OCI-LY3 (cell line): Measurements from ENCODE around the gene MOGAT2.

ENCODE experiments used
- H2AFZ ChIP-seq: fragments of 200-600, 300-600 bp; shearing (Covaris generic); 2 replicates; pipeline ENCODE4 v1.6.0; 2014; ENCODE audit warnings: antibody characterized with exemption, low read depth, low read length
- H3K27ac ChIP-seq: fragments of 200-600, 300-600 bp; sonication (generic); 2 replicates; pipeline ENCODE4 v1.5.1; 2014; ENCODE audit warnings: mild to moderate bottlenecking, low read length, moderate library complexity, mixed read lengths
- H3K27me3 ChIP-seq: fragments of 200-600, 300-600 bp; sonication (generic); 2 replicates; pipeline ENCODE4 v1.6.1; 2014; ENCODE audit warnings: low read depth, low read length, mixed read lengths
- H3K36me3 ChIP-seq: fragments of 200-600, 300-600 bp; sonication (generic); replicated peaks from 2 replicates; pipeline ENCODE3; 2014; ENCODE audit warnings: low read depth, low read length, mixed read lengths
- H3K4me1 ChIP-seq: fragments of 300-600, 200-600 bp; sonication (generic); 2 replicates; pipeline ENCODE4 v1.6.1; 2014; ENCODE audit warnings: low read length, mixed read lengths
- H3K4me2 ChIP-seq: fragments of 200-600, 300-600 bp; sonication (generic); 2 replicates; pipeline ENCODE4 v1.6.1; 2014; ENCODE audit warnings: low read length, mixed read lengths
- H3K4me3 ChIP-seq: fragments of 300-600, 200-600 bp; sonication (generic); 2 replicates; pipeline ENCODE4 v1.5.1; 2014; ENCODE audit warnings: antibody characterized with exemption, mild to moderate bottlenecking, low read length, moderate library complexity
- H3K79me2 ChIP-seq: fragments of 300-600, 200-600 bp; shearing (Covaris generic); 2 replicates; pipeline ENCODE4 v1.6.1; 2014; ENCODE audit warnings: mild to moderate bottlenecking, low read length, mixed read lengths
- H3K9ac ChIP-seq: fragments of 300-600, 200-600 bp; shearing (Covaris generic); 2 replicates; pipeline ENCODE4 v1.6.0; 2014; ENCODE audit warnings: mild to moderate bottlenecking, low read length, moderate library complexity
- H3K9me3 ChIP-seq: fragments of 200-600, 300-600 bp; shearing (Covaris generic); 2 replicates; pipeline ENCODE4 v1.6.1; 2014; ENCODE audit warnings: low read length, mixed read lengths; ENCODE audit not compliant: insufficient read depth
- H4K20me1 ChIP-seq: fragments of 200-600, 300-600 bp; sonication (generic); 2 replicates; pipeline ENCODE4 v1.6.1; 2016; ENCODE audit warnings: low read length, mixed read lengths; ENCODE audit not compliant: insufficient read depth
- EZH2phosphoT487 ChIP-seq: fragments of 200-600 bp; shearing (Covaris generic); IDR thresholded peaks from 2 replicates; pipeline ENCODE4 v1.6.1; 2018; ENCODE audit warnings: antibody characterized with exemption, mixed run types, low read depth
- TF ChIP-seq, protein P1 (sequence below): fragments of 200-600, 300-600 bp; sonication (generic); IDR thresholded peaks from 2 replicates; pipeline ENCODE4 v1.5.1; 2014; ENCODE audit warnings: antibody characterized with exemption, low read length, low read depth

Gene MOGAT2

DNA sequence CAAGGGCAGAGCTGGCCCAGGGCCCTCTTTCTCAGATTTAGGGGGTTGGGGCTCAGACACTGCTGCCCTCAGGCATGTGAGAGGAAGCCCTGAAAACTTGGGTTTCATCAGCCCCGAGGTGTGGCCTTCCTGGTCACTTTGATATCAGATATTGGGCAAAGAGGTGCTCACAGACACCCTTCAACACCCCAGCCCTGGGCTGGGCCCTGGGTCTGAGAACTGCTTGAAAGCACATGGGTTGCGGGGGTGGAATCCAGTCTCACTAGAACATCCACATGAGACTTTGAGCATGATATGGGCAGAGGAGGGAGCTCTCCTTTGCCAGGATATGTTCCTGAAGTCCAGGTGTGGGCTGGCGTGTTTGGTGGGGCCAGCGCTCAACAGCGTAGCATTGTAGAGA, 61.3 kb downstream of the MOGAT2 start:
- peaks cover 16% of the 10 kb centered on the region for H3K36me3 ChIP-seq
- no peaks in the 10 kb centered on the region for H3K9me3 ChIP-seq
- H3K9ac ChIP-seq, result no peak overlapping the region
- H3K4me2 ChIP-seq, result no peak overlapping the region
- no peak overlapping the region for H3K27ac ChIP-seq
- peaks cover 13% of the 10 kb centered on the region for H3K79me2 ChIP-seq
- no peak overlapping the region for H2AFZ ChIP-seq
- H3K27me3 ChIP-seq, result no peaks in the 10 kb centered on the region
- no peak for TF ChIP-seq EZH2phosphoT487
- TF ChIP-seq, protein P1, sequence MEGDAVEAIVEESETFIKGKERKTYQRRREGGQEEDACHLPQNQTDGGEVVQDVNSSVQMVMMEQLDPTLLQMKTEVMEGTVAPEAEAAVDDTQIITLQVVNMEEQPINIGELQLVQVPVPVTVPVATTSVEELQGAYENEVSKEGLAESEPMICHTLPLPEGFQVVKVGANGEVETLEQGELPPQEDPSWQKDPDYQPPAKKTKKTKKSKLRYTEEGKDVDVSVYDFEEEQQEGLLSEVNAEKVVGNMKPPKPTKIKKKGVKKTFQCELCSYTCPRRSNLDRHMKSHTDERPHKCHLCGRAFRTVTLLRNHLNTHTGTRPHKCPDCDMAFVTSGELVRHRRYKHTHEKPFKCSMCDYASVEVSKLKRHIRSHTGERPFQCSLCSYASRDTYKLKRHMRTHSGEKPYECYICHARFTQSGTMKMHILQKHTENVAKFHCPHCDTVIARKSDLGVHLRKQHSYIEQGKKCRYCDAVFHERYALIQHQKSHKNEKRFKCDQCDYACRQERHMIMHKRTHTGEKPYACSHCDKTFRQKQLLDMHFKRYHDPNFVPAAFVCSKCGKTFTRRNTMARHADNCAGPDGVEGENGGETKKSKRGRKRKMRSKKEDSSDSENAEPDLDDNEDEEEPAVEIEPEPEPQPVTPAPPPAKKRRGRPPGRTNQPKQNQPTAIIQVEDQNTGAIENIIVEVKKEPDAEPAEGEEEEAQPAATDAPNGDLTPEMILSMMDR, result no peak
- H4K20me1 ChIP-seq, result no peaks in the 10 kb centered on the region
- H3K4me3 ChIP-seq, result no peak overlapping the region
- H3K4me1 ChIP-seq, result peaks cover 23% of the 10 kb centered on the region

DNA sequence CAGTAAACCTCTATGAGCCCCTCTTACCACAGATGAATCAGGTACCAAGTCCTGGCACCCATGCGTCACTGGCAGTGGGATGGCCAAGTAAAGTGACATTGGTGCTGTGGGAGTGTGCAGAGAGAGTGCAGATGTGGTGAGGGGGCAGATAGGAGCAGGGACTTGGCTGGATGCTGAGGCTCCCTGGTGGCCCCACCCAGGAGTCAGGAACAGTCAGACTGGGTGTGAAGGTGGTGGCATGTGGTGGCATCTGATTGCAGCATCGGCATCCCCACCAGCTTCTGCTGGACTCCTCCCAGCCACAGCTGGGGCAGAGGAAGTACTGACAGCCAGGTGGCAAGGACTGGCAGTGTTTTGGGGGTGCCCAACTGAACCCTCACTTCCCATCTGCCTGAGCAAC, 62.3 kb downstream of the MOGAT2 start:
- Histone ChIP-seq H4K20me1 (no peaks in the 10 kb centered on the region), H3K4me2 (no peak overlapping the region), H3K36me3 (peaks cover 8% of the 10 kb centered on the region), H2AFZ (no peak overlapping the region), H3K9ac (no peak overlapping the region), H3K9me3 (no peaks in the 10 kb centered on the region), H3K4me3 (no peak overlapping the region), H3K27ac (no peak overlapping the region), H3K27me3 (no peaks in the 10 kb centered on the region), H3K79me2 (peaks cover 3% of the 10 kb centered on the region; the same call in 1 of the 2 replicates), H3K4me1 (peaks cover 15% of the 10 kb centered on the region)
- TF ChIP-seq, protein P1, result no peak
- TF ChIP-seq EZH2phosphoT487, result no peak

DNA sequence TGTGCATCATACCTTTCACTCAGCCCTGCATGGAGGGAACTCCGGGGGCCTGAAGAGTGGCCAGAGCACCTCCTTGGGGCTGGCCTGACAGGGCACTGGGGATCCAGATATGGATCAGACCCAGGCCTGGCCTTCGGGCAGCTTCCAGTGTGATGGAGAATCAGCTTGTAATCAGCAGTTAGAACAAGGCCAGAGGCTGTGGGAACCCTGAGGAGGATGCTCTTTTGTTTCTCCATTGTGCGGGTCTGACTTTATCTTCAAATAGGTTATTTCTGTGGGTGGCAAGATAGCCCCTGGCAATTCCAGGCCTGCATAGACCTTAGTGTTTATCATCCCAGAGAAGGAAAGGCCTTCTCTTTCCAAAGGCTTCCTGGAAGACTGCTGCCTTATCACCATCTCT, 63.2 kb downstream of the MOGAT2 start:
- Histone ChIP-seq H3K27ac (no peak overlapping the region), H3K27me3 (no peaks in the 10 kb centered on the region), H2AFZ (no peak overlapping the region), H3K9ac (no peak overlapping the region), H3K4me3 (no peak overlapping the region), H3K4me1 (peaks cover 19% of the 10 kb centered on the region), H3K36me3 (peaks cover 11% of the 10 kb centered on the region), H3K79me2 (no peaks in the 10 kb centered on the region), H3K4me2 (no peak overlapping the region), H3K9me3 (no peaks in the 10 kb centered on the region), H4K20me1 (no peaks in the 10 kb centered on the region)
- TF ChIP-seq EZH2phosphoT487, result no peak
- TF ChIP-seq, protein P1, result no peak

DNA sequence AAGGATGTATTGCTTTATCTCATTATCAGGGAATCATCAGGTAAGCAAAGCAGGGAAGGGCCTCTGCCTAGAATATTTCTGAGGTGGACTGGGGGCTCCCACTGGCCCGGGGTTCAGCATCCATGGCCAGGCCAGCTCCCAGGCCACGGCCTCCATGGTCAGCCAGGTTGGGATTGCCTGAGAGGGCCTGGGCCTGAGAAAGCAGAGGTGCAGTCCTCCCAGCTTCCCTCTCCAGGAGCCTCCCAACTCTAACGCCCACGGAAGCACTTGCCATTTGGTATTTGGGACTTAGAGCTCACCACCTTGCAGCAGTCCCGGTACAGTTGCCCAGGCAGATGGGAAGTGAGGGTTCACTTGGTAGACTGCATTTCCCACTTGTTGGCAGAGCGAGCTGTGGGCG, 63.7 kb downstream of the MOGAT2 start:
- H3K9ac ChIP-seq, result no peak overlapping the region
- H3K36me3 ChIP-seq, result peaks cover 8% of the 10 kb centered on the region
- no peaks in the 10 kb centered on the region for H3K9me3 ChIP-seq
- no peaks in the 10 kb centered on the region for H4K20me1 ChIP-seq
- H3K27me3 ChIP-seq, result no peaks in the 10 kb centered on the region
- H3K4me2 ChIP-seq, result no peak overlapping the region
- no peak overlapping the region for H2AFZ ChIP-seq
- H3K27ac ChIP-seq, result no peak overlapping the region
- H3K4me1 ChIP-seq, result peaks cover 23% of the 10 kb centered on the region
- H3K4me3 ChIP-seq, result no peak overlapping the region
- H3K79me2 ChIP-seq, result no peaks in the 10 kb centered on the region
- TF ChIP-seq EZH2phosphoT487, result no peak
- TF ChIP-seq, protein P1, result no peak
